IMR-90 (cell line): ENCODE data around the gene NCAPD3. TPM values are rescaled to one million over a fixed set of nuclear protein-coding genes. Genes with fewer than 3 reads are reported as not detected.

Experiments used
- ATAC-seq: fragments of 200-7000 bp; cut with Tn5 transposase; 2 replicates; pipeline ENCODE4 v1.9.1; 2020; ENCODE audit warnings: low read depth, mild to moderate bottlenecking, moderate library complexity
- BruUV-seq: library from RNA; stranded (reverse); fragments of 400-500 nt; replicated peaks from 2 replicates; lab custom pipeline; 2021; lab: Mats Ljungman, UMichigan
- CTCF ChIA-PET: fragments of 300-600 bp; formaldehyde crosslinking; extraction: SDS; loops from one replicate; lab custom pipeline; 2021; ENCODE audit warnings: antibody characterized with exemption; lab: Yijun Ruan, JAX
- POLR2A ChIA-PET: fragments of 300-600 bp; sonication (Branson Sonifier 250); formaldehyde crosslinking; loops from one replicate; lab custom pipeline; 2022; ENCODE audit warnings: antibody characterized with exemption; ENCODE audit not compliant: unreplicated experiment; lab: Charles Lee
- DNase-seq: peaks from one replicate; pipeline ENCODE4 v3.0.0; 2013
- H2AFZ ChIP-seq: replicated peaks from 2 replicates; pipeline ENCODE3; 2013; ENCODE audit warnings: low read length, mild to moderate bottlenecking; ENCODE audit not compliant: poor library complexity
- H2AK5ac ChIP-seq: 2 replicates; pipeline ENCODE4 v1.6.1; 2013; ENCODE audit warnings: low read depth, low read length, inconsistent platforms
- H2AK9ac ChIP-seq: replicated peaks from 2 replicates; pipeline ENCODE3; 2013; ENCODE audit warnings: mild to moderate bottlenecking, low read depth, low read length, moderate library complexity; ENCODE audit not compliant: poor library complexity
- H2BK120ac ChIP-seq: 2 replicates; pipeline ENCODE4 v1.6.1; 2013; ENCODE audit warnings: low read depth, low read length, inconsistent platforms
- H2BK15ac ChIP-seq: 3 replicates; pipeline ENCODE4 v1.6.1; 2013; ENCODE audit warnings: low read depth, low read length, inconsistent platforms
- H2BK20ac ChIP-seq: 2 replicates; pipeline ENCODE4 v1.6.1; 2013; ENCODE audit warnings: low read depth, mild to moderate bottlenecking, inconsistent platforms, low read length, moderate library complexity
- H2BK5ac ChIP-seq: 2 replicates; pipeline ENCODE4 v1.6.1; 2013; ENCODE audit warnings: mild to moderate bottlenecking, low read depth, low read length, inconsistent platforms; ENCODE audit not compliant: poor library complexity, severe bottlenecking
- H3K14ac ChIP-seq: replicated peaks from 2 replicates; pipeline ENCODE4 v1.6.1; 2013; ENCODE audit warnings: low read depth, low read length, inconsistent platforms
- H3K18ac ChIP-seq: 2 replicates; pipeline ENCODE4 v1.6.1; 2013; ENCODE audit warnings: low read depth, low read length, control low read depth
- H3K23ac ChIP-seq: 2 replicates; pipeline ENCODE4 v1.6.1; 2013; ENCODE audit warnings: low read depth, low read length, inconsistent platforms
- H3K27ac ChIP-seq: 2 replicates; pipeline ENCODE4 v1.5.1; 2013; ENCODE audit warnings: mild to moderate bottlenecking, control low read depth, low read length; ENCODE audit not compliant: insufficient read depth
- H3K27me3 ChIP-seq: 2 replicates; pipeline ENCODE4 v1.6.1; 2013; ENCODE audit warnings: low read length; ENCODE audit not compliant: control insufficient read depth, insufficient read depth
- H3K36me3 ChIP-seq: 2 replicates; pipeline ENCODE4 v1.6.1; 2013; ENCODE audit warnings: low read length, mixed read lengths; ENCODE audit not compliant: control insufficient read depth, insufficient read depth
- H3K4ac ChIP-seq: 2 replicates; pipeline ENCODE4 v1.6.1; 2013; ENCODE audit warnings: low read depth, low read length, inconsistent platforms
- H3K4me1 ChIP-seq: 2 replicates; pipeline ENCODE4 v1.6.1; 2013; ENCODE audit warnings: low read length, mixed read lengths; ENCODE audit not compliant: control insufficient read depth, insufficient read depth
- H3K4me2 ChIP-seq: 2 replicates; pipeline ENCODE4 v1.6.1; 2013; ENCODE audit warnings: low read depth, mild to moderate bottlenecking, control low read depth, low read length, moderate library complexity
- H3K4me3 ChIP-seq: 2 replicates; pipeline ENCODE4 v1.5.1; 2013; ENCODE audit warnings: low read depth, mild to moderate bottlenecking, control low read depth, low read length, moderate library complexity; ENCODE audit not compliant: insufficient read depth
- H3K56ac ChIP-seq: 2 replicates; pipeline ENCODE4 v1.6.1; 2013; ENCODE audit warnings: low read length, inconsistent platforms; ENCODE audit not compliant: insufficient read depth; ENCODE audit errors: extremely low read depth
- H3K79me1 ChIP-seq, 2 experiments: 2 replicates each; pipeline ENCODE4 v1.6.1; 2013; ENCODE audit warnings: low read length in 2 of 2, inconsistent platforms in 1 of 2, low read depth in 1 of 2
- H3K9ac ChIP-seq: 2 replicates; pipeline ENCODE4 v1.6.1; 2013; ENCODE audit warnings: low read depth, low read length, control low read depth
- H3K9me1 ChIP-seq: 2 replicates; pipeline ENCODE4 v1.6.1; 2013; ENCODE audit warnings: low read length, inconsistent platforms; ENCODE audit not compliant: insufficient read depth
- H3K9me3 ChIP-seq: 2 replicates; pipeline ENCODE4 v1.6.1; 2013; ENCODE audit warnings: low read length; ENCODE audit not compliant: control insufficient read depth, insufficient read depth
- H4K20me1 ChIP-seq: 2 replicates; pipeline ENCODE4 v1.6.1; 2013; ENCODE audit warnings: low read length, inconsistent platforms; ENCODE audit not compliant: insufficient read depth
- H4K5ac ChIP-seq: 2 replicates; pipeline ENCODE4 v1.6.1; 2013; ENCODE audit warnings: mild to moderate bottlenecking, low read depth, low read length, control low read depth
- H4K8ac ChIP-seq, 2 experiments: 2 replicates each; pipeline ENCODE4 v1.6.1; 2013; ENCODE audit warnings: low read depth in 2 of 2, low read length in 2 of 2, control low read depth in 1 of 2, inconsistent platforms in 1 of 2
- H4K91ac ChIP-seq: 2 replicates; pipeline ENCODE4 v1.6.1; 2013; ENCODE audit warnings: low read depth, low read length, inconsistent platforms; ENCODE audit not compliant: insufficient read depth
- BHLHE40 ChIP-seq: fragments of 150-350 bp; IDR thresholded peaks from 2 replicates; pipeline ENCODE4 v1.6.1; 2016; ENCODE audit warnings: mild to moderate bottlenecking, low read depth, low read length
- CEBPB ChIP-seq: IDR thresholded peaks from 2 replicates; pipeline ENCODE4 v1.6.1; 2012; ENCODE audit warnings: low read depth, low read length, improper control_type of control experiment
- CHD1 ChIP-seq: IDR thresholded peaks from 2 replicates; pipeline ENCODE4 v1.6.1; 2012; ENCODE audit warnings: low read depth, low read length, improper control_type of control experiment
- FOS ChIP-seq: fragments of 150-350 bp; IDR thresholded peaks from 2 replicates; pipeline ENCODE4 v1.6.1; 2016; ENCODE audit warnings: low read depth, low read length
- MAFK ChIP-seq: IDR thresholded peaks from 2 replicates; pipeline ENCODE4 v1.6.1; 2012; ENCODE audit warnings: low read depth, low read length, improper control_type of control experiment
- MXI1 ChIP-seq: IDR thresholded peaks from 2 replicates; pipeline ENCODE4 v1.6.1; 2012; ENCODE audit warnings: low read depth, mild to moderate bottlenecking, low read length, moderate library complexity, borderline replicate concordance
- NFE2L2 ChIP-seq: fragments of 150-350 bp; IDR thresholded peaks from 2 replicates; pipeline ENCODE4 v1.6.1; 2016; ENCODE audit warnings: low read depth, mild to moderate bottlenecking, low read length
- RAD21 ChIP-seq: IDR thresholded peaks from 2 replicates; pipeline ENCODE4 v1.6.1; 2012; ENCODE audit warnings: low read length, improper control_type of control experiment
- RCOR1 ChIP-seq: IDR thresholded peaks from 2 replicates; pipeline ENCODE4 v1.6.1; 2012; ENCODE audit warnings: mild to moderate bottlenecking, low read length, improper control_type of control experiment; ENCODE audit not compliant: insufficient replicate concordance
- RFX5 ChIP-seq: IDR thresholded peaks from 2 replicates; pipeline ENCODE4 v1.8.0; 2012; ENCODE audit warnings: low read depth, mild to moderate bottlenecking, low read length, moderate library complexity
- SMC3 ChIP-seq: fragments of 150-350 bp; IDR thresholded peaks from 2 replicates; pipeline ENCODE4 v1.6.1; 2016; ENCODE audit warnings: low read depth, mild to moderate bottlenecking, antibody characterized with exemption, low read length, moderate library complexity
- WGBS, 2 experiments: methylation state at CpG; one replicate each; pipeline versions ENCODE4 v1.1.5 to v1.1.7; 2013; ENCODE audit warnings: missing lambda C conversion rate in 2 of 2; ENCODE audit not compliant: insufficient read length in 1 of 2; ENCODE audit errors: extremely low coverage in 2 of 2; 5-methylcytosine and 5-hydroxymethylcytosine counted together
- dilution Hi-C: fragments of 300-500 bp; cut with HindIII; formaldehyde crosslinking; loops from one replicate; pipeline ENCODE4 v1.14.3; 2018; ENCODE audit warnings: low sequenced_read_pairs; ENCODE audit not compliant: unreplicated experiment
- in situ Hi-C: fragments of 300-500 bp; cut with MboI; formaldehyde crosslinking; loops from 3 replicates; pipeline ENCODE4 v1.14.3; 2019; ENCODE audit warnings: low sequenced_read_pairs, inconsistent platforms, mixed read lengths
- intact Hi-C: fragments of 100-400 bp; cut with micrococcal nuclease; formaldehyde crosslinking; loops from 2 replicates; pipeline ENCODE4 v1.10.0; 2022
- polyA plus RNA-seq, 3 experiments: library from polyadenylated mRNA; depleted of rRNA; stranded (reverse); fragments of >200 nt; gene quantifications; 2 replicates each; pipeline ENCODE4 v1.2.3, GENCODE V29; 2012; ENCODE audit warnings: low replicate concordance in 1 of 3
- total RNA-seq: library from RNA; depleted of rRNA; stranded (reverse); fragments of >200 nt; gene quantifications from 2 replicates; pipeline ENCODE4 v1.2.3, GENCODE V29; 2012
- TF ChIP-seq, protein P1 (sequence below): fragments of 150-350 bp; IDR thresholded peaks from 2 replicates; pipeline ENCODE4 v1.6.1; 2016; ENCODE audit warnings: low read depth, mild to moderate bottlenecking, low read length, moderate library complexity, borderline replicate concordance
- TF ChIP-seq, protein P2 (sequence below): fragments of 150-350 bp; IDR thresholded peaks from 2 replicates; pipeline ENCODE4 v1.6.1; 2017; ENCODE audit warnings: mild to moderate bottlenecking, antibody characterized with exemption, low read length, low read depth
- TF ChIP-seq, protein P3 (sequence below): conservative IDR thresholded peaks from 2 replicates; pipeline ENCODE4 v1.5.1; 2012; ENCODE audit warnings: mild to moderate bottlenecking, low read depth, low read length, improper control_type of control experiment

The NCAPD3 gene
- total and polyA plus RNA-seq, 2 of the 4 experiments (the other 2 are of a cell fraction), result 18.0 to 19.2 TPM

DNA sequence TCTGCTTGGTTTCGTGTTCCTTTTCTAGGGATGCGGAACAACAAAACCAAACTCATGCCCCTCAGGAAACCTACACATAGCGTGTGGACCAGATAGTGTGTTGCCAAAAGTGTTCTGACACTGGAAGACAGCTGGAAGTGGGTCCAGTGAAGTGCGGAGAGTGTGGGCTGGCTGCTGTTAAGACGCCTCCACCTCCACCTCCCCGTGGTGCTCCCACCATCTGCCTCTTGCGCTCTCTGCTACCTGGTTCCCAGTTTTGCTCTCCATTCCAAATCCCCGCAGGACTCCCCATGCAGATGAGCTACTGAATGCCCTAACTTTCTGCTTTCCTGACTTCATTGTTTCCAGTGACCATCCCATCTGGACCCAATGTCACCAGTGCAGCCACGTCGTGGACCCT is 51.8 kb downstream of the NCAPD3 start:
- POLR2A ChIA-PET, result no interaction called here

More for the DNA sequence above, 51.8 kb downstream of the NCAPD3 start:
- Histone ChIP-seq H4K91ac (no peak overlapping the region), H2BK15ac (no peak overlapping the region), H3K9ac (no peak overlapping the region), H4K20me1 (no peaks in the 10 kb centered on the region), H3K36me3 (peaks cover 25% of the 10 kb centered on the region), H3K9me1 (peaks cover 6% of the 10 kb centered on the region), H4K8ac (no peak overlapping the region), H3K4me2 (no peak overlapping the region), H3K27me3 (no peaks in the 10 kb centered on the region), H3K18ac (no peak overlapping the region), H2BK120ac (no peak overlapping the region), H3K56ac (no peak overlapping the region), H3K4me1 (peaks cover 4% of the 10 kb centered on the region), H3K79me1 (0 out of 4 replicates have a peak, but pooled peaks cover 0 to 3% of the 10 kb centered on the region in 2 experiments), H3K9me3 (no peaks in the 10 kb centered on the region), H3K27ac (no peak overlapping the region), H4K5ac (no peak overlapping the region), H2AFZ (no peak overlapping the region), H2BK20ac (no peak overlapping the region), H3K23ac (no peak overlapping the region), H3K14ac (no peak overlapping the region), H2AK5ac (no peak overlapping the region; the same call in 1 of the 2 replicates), H3K4me3 (no peak overlapping the region), H2AK9ac (no peak overlapping the region), H2BK5ac (no peak overlapping the region), H3K4ac (no peak overlapping the region)
- CTCF ChIA-PET, result no interaction called here
- no TSS peak for BruUV-seq
- dilution Hi-C loops (no loop called here), in situ Hi-C loops (no loop called here), intact Hi-C loops (no loop called here)
- TF ChIP-seq, protein P1, sequence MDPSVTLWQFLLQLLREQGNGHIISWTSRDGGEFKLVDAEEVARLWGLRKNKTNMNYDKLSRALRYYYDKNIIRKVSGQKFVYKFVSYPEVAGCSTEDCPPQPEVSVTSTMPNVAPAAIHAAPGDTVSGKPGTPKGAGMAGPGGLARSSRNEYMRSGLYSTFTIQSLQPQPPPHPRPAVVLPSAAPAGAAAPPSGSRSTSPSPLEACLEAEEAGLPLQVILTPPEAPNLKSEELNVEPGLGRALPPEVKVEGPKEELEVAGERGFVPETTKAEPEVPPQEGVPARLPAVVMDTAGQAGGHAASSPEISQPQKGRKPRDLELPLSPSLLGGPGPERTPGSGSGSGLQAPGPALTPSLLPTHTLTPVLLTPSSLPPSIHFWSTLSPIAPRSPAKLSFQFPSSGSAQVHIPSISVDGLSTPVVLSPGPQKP, result no peak
- TF ChIP-seq, protein P2, sequence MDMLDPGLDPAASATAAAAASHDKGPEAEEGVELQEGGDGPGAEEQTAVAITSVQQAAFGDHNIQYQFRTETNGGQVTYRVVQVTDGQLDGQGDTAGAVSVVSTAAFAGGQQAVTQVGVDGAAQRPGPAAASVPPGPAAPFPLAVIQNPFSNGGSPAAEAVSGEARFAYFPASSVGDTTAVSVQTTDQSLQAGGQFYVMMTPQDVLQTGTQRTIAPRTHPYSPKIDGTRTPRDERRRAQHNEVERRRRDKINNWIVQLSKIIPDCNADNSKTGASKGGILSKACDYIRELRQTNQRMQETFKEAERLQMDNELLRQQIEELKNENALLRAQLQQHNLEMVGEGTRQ, result no peak
- TF ChIP-seq, protein P3, sequence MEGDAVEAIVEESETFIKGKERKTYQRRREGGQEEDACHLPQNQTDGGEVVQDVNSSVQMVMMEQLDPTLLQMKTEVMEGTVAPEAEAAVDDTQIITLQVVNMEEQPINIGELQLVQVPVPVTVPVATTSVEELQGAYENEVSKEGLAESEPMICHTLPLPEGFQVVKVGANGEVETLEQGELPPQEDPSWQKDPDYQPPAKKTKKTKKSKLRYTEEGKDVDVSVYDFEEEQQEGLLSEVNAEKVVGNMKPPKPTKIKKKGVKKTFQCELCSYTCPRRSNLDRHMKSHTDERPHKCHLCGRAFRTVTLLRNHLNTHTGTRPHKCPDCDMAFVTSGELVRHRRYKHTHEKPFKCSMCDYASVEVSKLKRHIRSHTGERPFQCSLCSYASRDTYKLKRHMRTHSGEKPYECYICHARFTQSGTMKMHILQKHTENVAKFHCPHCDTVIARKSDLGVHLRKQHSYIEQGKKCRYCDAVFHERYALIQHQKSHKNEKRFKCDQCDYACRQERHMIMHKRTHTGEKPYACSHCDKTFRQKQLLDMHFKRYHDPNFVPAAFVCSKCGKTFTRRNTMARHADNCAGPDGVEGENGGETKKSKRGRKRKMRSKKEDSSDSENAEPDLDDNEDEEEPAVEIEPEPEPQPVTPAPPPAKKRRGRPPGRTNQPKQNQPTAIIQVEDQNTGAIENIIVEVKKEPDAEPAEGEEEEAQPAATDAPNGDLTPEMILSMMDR, result no peak
- TF ChIP-seq MXI1 (no peak), MAFK (no peak), SMC3 (no peak), RCOR1 (no peak), RAD21 (no peak), NFE2L2 (no peak), BHLHE40 (no peak), FOS (no peak), CEBPB (no peak), RFX5 (no peak), CHD1 (no peak)
- ATAC-seq, result no peak
- no peak for DNase-seq
- 93% methylated on average over 5 of the region's 10 CpGs; no CpG with 5 or more reads in 1 of the 2 experiments for WGBS, 2 experiments
